SK-N-SH (cell line): ENCODE measurements around the gene ARL5B.

Experiments
- RAD21 ChIP-seq: IDR thresholded peaks from 2 replicates; pipeline ENCODE4 v1.6.1; 2012; ENCODE audit warnings: mild to moderate bottlenecking, low read length
- TF ChIP-seq, protein P1 (sequence below): fragments of 200-600 bp; sonication (generic); IDR thresholded peaks from 2 replicates; pipeline ENCODE4 v1.6.1; 2017; ENCODE audit warnings: antibody characterized with exemption, mild to moderate bottlenecking, moderate library complexity
- TF ChIP-seq, protein P2 (sequence below): fragments of 150-350 bp; IDR thresholded peaks from 2 replicates; pipeline ENCODE4 v1.6.1; 2017; ENCODE audit warnings: antibody characterized with exemption, low read length, low read depth, borderline replicate concordance

DNA sequence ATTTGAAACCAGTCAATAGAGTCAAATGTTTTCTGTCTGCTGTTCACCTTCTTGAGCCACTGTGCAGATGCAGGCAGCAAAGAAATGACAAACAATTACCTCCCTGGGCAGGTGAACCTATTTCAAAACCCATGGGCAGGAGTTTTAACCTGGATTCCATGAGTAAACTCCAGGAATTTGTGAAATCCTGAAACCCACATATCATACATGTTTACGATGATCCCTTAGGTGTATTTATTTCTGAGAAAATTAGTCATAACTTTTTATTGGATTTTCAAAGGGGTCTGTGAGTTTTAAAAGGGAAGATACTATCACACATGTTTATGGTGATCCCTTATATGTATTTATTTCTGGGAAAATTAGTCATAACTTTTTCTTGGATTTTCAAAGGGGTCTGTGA is 59.8 kb downstream of the ARL5B start:
- TF ChIP-seq, protein P1, sequence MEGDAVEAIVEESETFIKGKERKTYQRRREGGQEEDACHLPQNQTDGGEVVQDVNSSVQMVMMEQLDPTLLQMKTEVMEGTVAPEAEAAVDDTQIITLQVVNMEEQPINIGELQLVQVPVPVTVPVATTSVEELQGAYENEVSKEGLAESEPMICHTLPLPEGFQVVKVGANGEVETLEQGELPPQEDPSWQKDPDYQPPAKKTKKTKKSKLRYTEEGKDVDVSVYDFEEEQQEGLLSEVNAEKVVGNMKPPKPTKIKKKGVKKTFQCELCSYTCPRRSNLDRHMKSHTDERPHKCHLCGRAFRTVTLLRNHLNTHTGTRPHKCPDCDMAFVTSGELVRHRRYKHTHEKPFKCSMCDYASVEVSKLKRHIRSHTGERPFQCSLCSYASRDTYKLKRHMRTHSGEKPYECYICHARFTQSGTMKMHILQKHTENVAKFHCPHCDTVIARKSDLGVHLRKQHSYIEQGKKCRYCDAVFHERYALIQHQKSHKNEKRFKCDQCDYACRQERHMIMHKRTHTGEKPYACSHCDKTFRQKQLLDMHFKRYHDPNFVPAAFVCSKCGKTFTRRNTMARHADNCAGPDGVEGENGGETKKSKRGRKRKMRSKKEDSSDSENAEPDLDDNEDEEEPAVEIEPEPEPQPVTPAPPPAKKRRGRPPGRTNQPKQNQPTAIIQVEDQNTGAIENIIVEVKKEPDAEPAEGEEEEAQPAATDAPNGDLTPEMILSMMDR = no peak
- TF ChIP-seq, protein P2, sequence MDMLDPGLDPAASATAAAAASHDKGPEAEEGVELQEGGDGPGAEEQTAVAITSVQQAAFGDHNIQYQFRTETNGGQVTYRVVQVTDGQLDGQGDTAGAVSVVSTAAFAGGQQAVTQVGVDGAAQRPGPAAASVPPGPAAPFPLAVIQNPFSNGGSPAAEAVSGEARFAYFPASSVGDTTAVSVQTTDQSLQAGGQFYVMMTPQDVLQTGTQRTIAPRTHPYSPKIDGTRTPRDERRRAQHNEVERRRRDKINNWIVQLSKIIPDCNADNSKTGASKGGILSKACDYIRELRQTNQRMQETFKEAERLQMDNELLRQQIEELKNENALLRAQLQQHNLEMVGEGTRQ = no peak
- no peak for TF ChIP-seq RAD21
